Measurements from ENCODE around the gene MTA2.

DNA sequence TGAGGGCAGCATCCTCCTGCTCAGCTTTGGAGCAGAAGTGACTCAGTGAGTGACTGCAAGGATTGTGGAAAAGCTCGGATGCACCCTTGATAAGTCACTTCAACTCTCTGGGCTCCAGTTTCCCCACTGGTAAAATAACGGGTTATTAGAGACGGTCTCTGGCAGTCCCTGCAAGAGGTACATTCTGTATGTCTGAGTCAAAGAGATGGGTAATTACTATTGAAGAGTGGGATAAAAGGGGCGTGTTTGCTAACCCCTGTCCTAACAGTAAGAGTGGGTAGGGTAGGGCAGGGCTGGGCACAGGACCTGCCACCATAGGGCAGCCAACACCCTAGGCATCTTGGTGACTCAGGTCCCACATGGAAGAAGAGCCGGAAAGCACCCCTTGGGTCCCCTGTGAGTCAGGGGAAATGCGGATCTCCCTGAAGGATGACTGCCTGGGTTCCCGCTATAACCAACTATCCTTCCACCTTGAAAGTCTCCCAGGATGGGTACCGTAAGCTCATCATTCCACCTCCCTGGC is 47.8 kb downstream of the MTA2 start:
- TF ChIP-seq OSR1 (CRISPR knock-in tag; IDR thresholded peaks at IDR 0.05) (no peak), TCF4 (CRISPR knock-in tag; IDR thresholded peaks at IDR 0.05; ENCODE audit: borderline replicate concordance) (no peak), ZNF8 (CRISPR knock-in tag; IDR thresholded peaks at IDR 0.05) (no peak), RARB (CRISPR knock-in tag; IDR thresholded peaks at IDR 0.05) (no peak), ZNF565 (CRISPR knock-in tag; conservative IDR thresholded peaks at IDR 0.05; ENCODE audit: low read depth) (no peak)
- TF ChIP-seq, protein P1, sequence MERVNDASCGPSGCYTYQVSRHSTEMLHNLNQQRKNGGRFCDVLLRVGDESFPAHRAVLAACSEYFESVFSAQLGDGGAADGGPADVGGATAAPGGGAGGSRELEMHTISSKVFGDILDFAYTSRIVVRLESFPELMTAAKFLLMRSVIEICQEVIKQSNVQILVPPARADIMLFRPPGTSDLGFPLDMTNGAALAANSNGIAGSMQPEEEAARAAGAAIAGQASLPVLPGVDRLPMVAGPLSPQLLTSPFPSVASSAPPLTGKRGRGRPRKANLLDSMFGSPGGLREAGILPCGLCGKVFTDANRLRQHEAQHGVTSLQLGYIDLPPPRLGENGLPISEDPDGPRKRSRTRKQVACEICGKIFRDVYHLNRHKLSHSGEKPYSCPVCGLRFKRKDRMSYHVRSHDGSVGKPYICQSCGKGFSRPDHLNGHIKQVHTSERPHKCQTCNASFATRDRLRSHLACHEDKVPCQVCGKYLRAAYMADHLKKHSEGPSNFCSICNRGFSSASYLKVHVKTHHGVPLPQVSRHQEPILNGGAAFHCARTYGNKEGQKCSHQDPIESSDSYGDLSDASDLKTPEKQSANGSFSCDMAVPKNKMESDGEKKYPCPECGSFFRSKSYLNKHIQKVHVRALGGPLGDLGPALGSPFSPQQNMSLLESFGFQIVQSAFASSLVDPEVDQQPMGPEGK (CRISPR knock-in tag; IDR thresholded peaks at IDR 0.05; ENCODE audit: borderline replicate concordance) = no peak
- TF ChIP-seq, protein P2, sequence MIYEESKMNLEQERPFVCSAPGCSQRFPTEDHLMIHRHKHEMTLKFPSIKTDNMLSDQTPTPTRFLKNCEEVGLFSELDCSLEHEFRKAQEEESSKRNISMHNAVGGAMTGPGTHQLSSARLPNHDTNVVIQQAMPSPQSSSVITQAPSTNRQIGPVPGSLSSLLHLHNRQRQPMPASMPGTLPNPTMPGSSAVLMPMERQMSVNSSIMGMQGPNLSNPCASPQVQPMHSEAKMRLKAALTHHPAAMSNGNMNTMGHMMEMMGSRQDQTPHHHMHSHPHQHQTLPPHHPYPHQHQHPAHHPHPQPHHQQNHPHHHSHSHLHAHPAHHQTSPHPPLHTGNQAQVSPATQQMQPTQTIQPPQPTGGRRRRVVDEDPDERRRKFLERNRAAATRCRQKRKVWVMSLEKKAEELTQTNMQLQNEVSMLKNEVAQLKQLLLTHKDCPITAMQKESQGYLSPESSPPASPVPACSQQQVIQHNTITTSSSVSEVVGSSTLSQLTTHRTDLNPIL (CRISPR knock-in tag; IDR thresholded peaks at IDR 0.05; ENCODE audit: low read depth) = no peak

Measured in SK-N-SH treated with all-trans-retinoic acid at 6 μM for 48 hours (cell line).